ENCODE data around the gene CCDC197.

Gene CCDC197

DNA sequence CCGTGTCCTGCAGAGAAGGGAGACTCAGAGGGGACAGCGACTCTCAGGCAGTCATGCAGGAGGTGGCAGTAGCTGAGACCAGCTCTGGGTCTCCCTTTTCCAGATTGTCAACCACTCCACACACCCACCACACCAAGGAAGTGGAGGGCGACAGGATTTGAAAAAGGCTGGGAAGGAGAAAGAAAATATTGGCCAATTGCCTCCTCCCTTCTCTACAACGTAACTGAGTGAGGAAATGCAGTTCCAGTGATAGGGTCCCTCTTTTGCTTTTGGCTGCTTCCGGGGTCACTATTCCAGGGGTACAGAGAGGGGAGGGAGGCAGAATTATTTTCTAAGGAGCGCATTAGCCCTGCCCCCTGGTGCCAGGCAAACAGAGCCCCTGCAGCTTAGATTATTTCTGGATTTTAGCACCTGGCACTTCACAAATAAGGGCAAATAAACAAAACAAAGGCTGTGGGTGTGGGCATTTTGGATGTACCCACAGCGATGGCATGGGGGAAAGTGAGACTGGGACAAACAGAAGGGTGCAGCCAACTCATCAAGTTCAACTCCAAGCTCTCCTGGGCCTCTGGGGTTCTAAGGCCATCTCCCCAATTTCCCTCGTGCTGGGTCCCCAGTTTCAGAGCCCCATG, 41.1 kb upstream of the CCDC197 start:
- H3K4me1 ChIP-seq (ENCODE audit: control insufficient read depth, insufficient read depth, low read length) = peaks cover 4% of the 10 kb centered on the region
- DNase-seq (ENCODE audit: low read depth, low spot score) = no peak
- H3K27ac ChIP-seq (ENCODE audit: low read length) = no peak overlapping the region
- WGBS (ENCODE audit: insufficient coverage, insufficient read length) = no CpG with 5 or more reads among the region's 8 CpGs
- H3K9me3 ChIP-seq (ENCODE audit: control insufficient read depth, insufficient read depth, low read length) = no peaks in the 10 kb centered on the region
- no peaks in the 10 kb centered on the region for H3K27me3 ChIP-seq (ENCODE audit: control insufficient read depth, insufficient read depth, low read length)
- no peaks in the 10 kb centered on the region for H3K36me3 ChIP-seq (ENCODE audit: control insufficient read depth, insufficient read depth, low read length)
- H3K4me3 ChIP-seq (ENCODE audit: low read length) = no peak overlapping the region

DNA sequence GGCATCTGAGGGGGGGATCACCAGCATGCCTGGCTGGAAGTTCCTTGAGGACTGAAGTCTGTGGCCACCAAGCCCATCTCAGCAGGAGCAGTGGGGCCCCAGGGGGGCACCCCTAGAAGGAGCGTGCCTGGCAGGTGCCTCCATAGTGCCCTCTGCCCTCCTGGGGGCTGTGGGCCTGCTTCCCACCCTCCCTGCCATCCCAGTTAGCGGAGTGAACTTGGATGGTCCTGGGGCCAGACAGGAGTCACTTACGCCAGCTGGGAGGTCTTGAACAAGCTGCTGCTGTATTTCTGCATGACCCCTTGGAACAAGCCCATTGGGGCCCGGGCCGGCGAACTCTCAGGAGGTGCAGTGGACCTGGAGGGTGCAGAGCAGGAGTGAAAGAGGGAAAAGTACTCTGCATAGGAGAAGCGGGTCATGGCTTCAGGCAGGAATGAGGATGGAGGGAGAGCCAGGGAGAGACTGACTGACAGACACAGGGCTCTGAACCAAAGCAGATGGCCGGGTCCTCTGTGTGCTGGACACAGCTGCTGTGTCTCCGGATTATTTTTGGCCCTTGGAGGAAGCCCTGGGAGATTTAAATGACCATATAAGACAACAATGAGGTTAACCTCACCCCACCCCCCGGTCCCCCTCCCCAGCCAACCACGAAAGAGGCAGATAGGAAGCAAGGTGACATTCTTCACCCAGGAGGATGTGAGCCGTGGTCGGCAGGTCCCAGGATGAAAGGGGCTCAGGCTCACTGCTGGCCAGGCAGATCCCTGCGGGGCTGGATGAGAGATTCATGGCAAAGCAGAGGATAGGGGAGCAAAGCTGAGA, 40.4 kb upstream of the CCDC197 start:
- H3K27ac ChIP-seq (ENCODE audit: low read length) = no peak overlapping the region
- DNase-seq (ENCODE audit: low read depth, low spot score) = no peak
- H3K9me3 ChIP-seq (ENCODE audit: control insufficient read depth, insufficient read depth, low read length) = no peaks in the 10 kb centered on the region
- H3K4me1 ChIP-seq (ENCODE audit: control insufficient read depth, insufficient read depth, low read length) = peaks cover 4% of the 10 kb centered on the region
- no peak overlapping the region for H3K4me3 ChIP-seq (ENCODE audit: low read length)
- no peaks in the 10 kb centered on the region for H3K36me3 ChIP-seq (ENCODE audit: control insufficient read depth, insufficient read depth, low read length)
- WGBS (ENCODE audit: insufficient coverage, insufficient read length) = no CpG with 5 or more reads among the region's 14 CpGs
- no peaks in the 10 kb centered on the region for H3K27me3 ChIP-seq (ENCODE audit: control insufficient read depth, insufficient read depth, low read length)

- H3K27ac ChIP-seq (ENCODE audit: low read length) = no peak overlapping the region
- WGBS (ENCODE audit: insufficient coverage, insufficient read length) = no CpG with 5 or more reads among the region's 7 CpGs
- no peak overlapping the region for H3K4me3 ChIP-seq (ENCODE audit: low read length)
Observed at GRCh38 chr14:93957333-93957710, 39.8 kb upstream of the CCDC197 start.

GRCh38 chr14:93957751-93958566, 39.1 kb upstream of the CCDC197 start:
- DNase-seq (ENCODE audit: low read depth, low spot score) = no peak
- Histone ChIP-seq H3K27ac (ENCODE audit: low read length) (no peak overlapping the region), H3K4me3 (ENCODE audit: low read length) (no peak overlapping the region), H3K4me1 (ENCODE audit: control insufficient read depth, insufficient read depth, low read length) (peaks cover 4% of the 10 kb centered on the region), H3K27me3 (ENCODE audit: control insufficient read depth, insufficient read depth, low read length) (no peaks in the 10 kb centered on the region), H3K9me3 (ENCODE audit: control insufficient read depth, insufficient read depth, low read length) (no peaks in the 10 kb centered on the region), H3K36me3 (ENCODE audit: control insufficient read depth, insufficient read depth, low read length) (no peaks in the 10 kb centered on the region)
- no CpG with 5 or more reads among the region's 16 CpGs for WGBS (ENCODE audit: insufficient coverage, insufficient read length)

More at GRCh38 chr14:93957333-93957710, 39.8 kb upstream of the CCDC197 start:
- Histone ChIP-seq H3K4me1 (ENCODE audit: control insufficient read depth, insufficient read depth, low read length) (peaks cover 4% of the 10 kb centered on the region), H3K36me3 (ENCODE audit: control insufficient read depth, insufficient read depth, low read length) (no peaks in the 10 kb centered on the region), H3K27me3 (ENCODE audit: control insufficient read depth, insufficient read depth, low read length) (no peaks in the 10 kb centered on the region), H3K9me3 (ENCODE audit: control insufficient read depth, insufficient read depth, low read length) (no peaks in the 10 kb centered on the region)
- no peak for DNase-seq (ENCODE audit: low read depth, low spot score)

DNA sequence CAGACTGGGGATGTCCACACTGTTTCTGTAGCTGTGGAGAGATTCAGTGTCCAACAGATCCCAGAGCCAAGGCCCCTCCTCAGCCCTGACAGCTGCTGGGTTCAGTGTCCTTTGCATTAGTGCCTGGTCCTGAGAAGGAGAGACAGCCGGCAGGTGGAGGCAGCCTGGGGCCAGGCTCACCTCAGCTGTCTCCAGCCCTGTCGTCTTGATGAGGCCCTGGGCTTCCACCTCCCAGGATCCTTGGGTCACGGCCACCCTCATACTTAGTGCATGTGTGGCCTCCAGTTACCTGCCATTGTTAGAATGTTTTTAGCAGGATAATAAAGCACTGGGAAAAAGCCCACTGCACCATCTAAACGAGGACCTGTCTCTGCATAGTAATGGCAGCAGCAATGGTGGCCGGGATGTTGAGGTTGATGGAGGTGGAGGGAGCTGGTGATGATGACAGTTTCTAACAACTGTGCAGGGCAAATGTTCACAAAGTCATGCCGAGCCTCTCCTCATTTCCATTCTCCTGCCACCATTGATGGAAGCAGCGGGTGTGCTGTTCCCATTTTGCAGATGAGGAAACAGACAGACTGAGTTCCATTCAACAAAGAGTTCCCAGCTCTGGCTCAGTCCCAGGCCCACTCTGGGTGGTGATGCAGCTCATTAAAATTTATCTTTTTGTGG, 38.4 kb upstream of the CCDC197 start:
- no peaks in the 10 kb centered on the region for H3K36me3 ChIP-seq (ENCODE audit: control insufficient read depth, insufficient read depth, low read length)
- no peak for DNase-seq (ENCODE audit: low read depth, low spot score)
- H3K27me3 ChIP-seq (ENCODE audit: control insufficient read depth, insufficient read depth, low read length) = no peaks in the 10 kb centered on the region
- no peaks in the 10 kb centered on the region for H3K9me3 ChIP-seq (ENCODE audit: control insufficient read depth, insufficient read depth, low read length)
- H3K4me1 ChIP-seq (ENCODE audit: control insufficient read depth, insufficient read depth, low read length) = peaks cover 4% of the 10 kb centered on the region
- no CpG with 5 or more reads among the region's 7 CpGs for WGBS (ENCODE audit: insufficient coverage, insufficient read length)
- no peak overlapping the region for H3K4me3 ChIP-seq (ENCODE audit: low read length)
- H3K27ac ChIP-seq (ENCODE audit: low read length) = no peak overlapping the region

DNA sequence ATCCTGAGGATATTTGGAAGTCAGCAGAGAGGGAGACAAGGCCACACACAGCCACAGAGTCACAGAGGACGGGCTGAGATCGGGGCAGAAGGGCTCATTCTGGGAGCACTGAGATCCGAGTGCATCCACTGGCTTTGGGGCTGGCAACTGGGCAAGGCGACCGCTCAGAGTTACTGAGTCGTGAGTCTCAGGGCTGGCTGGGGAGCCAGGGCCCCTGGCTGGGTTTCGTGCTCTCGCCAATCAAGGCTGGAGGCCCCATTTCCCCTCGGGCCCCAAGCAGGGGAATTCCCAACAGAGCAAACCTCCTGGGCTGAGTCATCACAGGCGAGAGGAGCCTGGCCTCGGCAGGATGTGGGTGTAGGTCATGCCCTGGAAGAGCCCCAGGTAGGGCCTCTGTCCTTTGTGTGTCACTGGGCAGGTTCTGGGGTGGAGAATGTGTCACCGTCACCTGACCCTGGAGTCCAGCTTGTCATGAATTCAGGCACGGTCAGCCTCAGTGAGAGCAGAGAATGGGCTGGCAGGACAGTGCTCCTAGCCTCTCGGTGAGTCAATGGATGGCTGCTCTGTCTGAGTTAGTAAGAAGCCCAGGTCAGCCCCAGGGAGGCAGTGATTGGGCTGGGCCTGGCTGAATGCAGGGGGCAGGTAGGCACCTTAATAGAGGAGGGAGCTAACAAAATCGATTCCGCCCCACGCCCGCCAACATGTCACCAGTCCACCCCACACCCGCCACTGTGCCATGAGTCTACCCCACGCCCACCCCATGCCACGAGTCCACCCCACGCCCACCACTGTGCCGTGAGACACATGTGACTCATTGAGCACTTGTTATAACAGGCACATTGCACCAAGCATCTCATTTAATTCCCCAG, 37.6 kb upstream of the CCDC197 start:
- Histone ChIP-seq H3K36me3 (ENCODE audit: control insufficient read depth, insufficient read depth, low read length) (no peaks in the 10 kb centered on the region), H3K4me3 (ENCODE audit: low read length) (no peak overlapping the region), H3K4me1 (ENCODE audit: control insufficient read depth, insufficient read depth, low read length) (peaks cover 4% of the 10 kb centered on the region), H3K27ac (ENCODE audit: low read length) (no peak overlapping the region), H3K9me3 (ENCODE audit: control insufficient read depth, insufficient read depth, low read length) (no peaks in the 10 kb centered on the region), H3K27me3 (ENCODE audit: control insufficient read depth, insufficient read depth, low read length) (no peaks in the 10 kb centered on the region)
- WGBS (ENCODE audit: insufficient coverage, insufficient read length) = no CpG with 5 or more reads among the region's 23 CpGs
- no peak for DNase-seq (ENCODE audit: low read depth, low spot score)

- H3K36me3 ChIP-seq (ENCODE audit: control insufficient read depth, insufficient read depth, low read length) = no peaks in the 10 kb centered on the region
- H3K27me3 ChIP-seq (ENCODE audit: control insufficient read depth, insufficient read depth, low read length) = no peaks in the 10 kb centered on the region
- peaks cover 4% of the 10 kb centered on the region for H3K4me1 ChIP-seq (ENCODE audit: control insufficient read depth, insufficient read depth, low read length)
- H3K4me3 ChIP-seq (ENCODE audit: low read length) = no peak overlapping the region
- H3K9me3 ChIP-seq (ENCODE audit: control insufficient read depth, insufficient read depth, low read length) = no peaks in the 10 kb centered on the region
- no peak overlapping the region for H3K27ac ChIP-seq (ENCODE audit: low read length)
- no peak for DNase-seq (ENCODE audit: low read depth, low spot score)
Observed at GRCh38 chr14:93960108-93960475, 37.0 kb upstream of the CCDC197 start.

- Histone ChIP-seq H3K27ac (ENCODE audit: low read length) (no peak overlapping the region), H3K4me1 (ENCODE audit: control insufficient read depth, insufficient read depth, low read length) (peaks cover 3% of the 10 kb centered on the region), H3K4me3 (ENCODE audit: low read length) (no peak overlapping the region), H3K27me3 (ENCODE audit: control insufficient read depth, insufficient read depth, low read length) (no peaks in the 10 kb centered on the region), H3K36me3 (ENCODE audit: control insufficient read depth, insufficient read depth, low read length) (no peaks in the 10 kb centered on the region), H3K9me3 (ENCODE audit: control insufficient read depth, insufficient read depth, low read length) (no peaks in the 10 kb centered on the region)
- DNase-seq (ENCODE audit: low read depth, low spot score) = no peak
- no CpG with 5 or more reads among the region's 3 CpGs for WGBS (ENCODE audit: insufficient coverage, insufficient read length)
Observed at GRCh38 chr14:93960774-93961438, 36.2 kb upstream of the CCDC197 start.

DNA sequence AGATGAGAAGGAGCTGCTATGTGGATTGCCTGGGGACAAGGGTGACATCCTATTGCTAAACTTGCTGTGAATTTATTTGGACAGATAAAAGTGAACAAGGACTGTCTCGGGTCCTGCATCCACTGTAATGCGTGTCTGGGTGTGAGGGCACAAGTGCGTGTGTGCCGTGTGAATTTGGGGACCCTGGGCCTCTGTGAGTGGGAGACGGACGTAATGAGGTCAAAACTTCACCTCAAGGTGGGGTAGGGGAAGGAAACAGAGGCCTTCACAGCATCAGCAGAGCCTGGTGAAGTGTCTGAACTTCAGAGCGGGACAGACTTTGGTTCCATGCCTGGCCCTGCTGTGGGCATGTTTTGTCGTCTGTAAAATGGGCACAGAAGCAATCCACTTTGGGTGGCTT, 35.5 kb upstream of the CCDC197 start:
- no CpG with 5 or more reads among the region's 8 CpGs for WGBS (ENCODE audit: insufficient coverage, insufficient read length)
- Histone ChIP-seq H3K27me3 (ENCODE audit: control insufficient read depth, insufficient read depth, low read length) (no peaks in the 10 kb centered on the region), H3K27ac (ENCODE audit: low read length) (no peak overlapping the region), H3K9me3 (ENCODE audit: control insufficient read depth, insufficient read depth, low read length) (no peaks in the 10 kb centered on the region), H3K4me3 (ENCODE audit: low read length) (no peak overlapping the region; the same call in 1 of the 2 replicates), H3K36me3 (ENCODE audit: control insufficient read depth, insufficient read depth, low read length) (no peaks in the 10 kb centered on the region), H3K4me1 (ENCODE audit: control insufficient read depth, insufficient read depth, low read length) (peaks cover 3% of the 10 kb centered on the region)
- no peak for DNase-seq (ENCODE audit: low read depth, low spot score)
